Measurements from ENCODE around the gene ARHGAP32.
A peak's percentile ranks its signal among the peaks of the same experiment; 100 is the strongest.
"Not testable (repeated sequence)": the region's sequence is repeated elsewhere in the genome, so short reads cannot be mapped to it uniquely, and the experiment has no call there.

ARHGAP32 gene

DNA sequence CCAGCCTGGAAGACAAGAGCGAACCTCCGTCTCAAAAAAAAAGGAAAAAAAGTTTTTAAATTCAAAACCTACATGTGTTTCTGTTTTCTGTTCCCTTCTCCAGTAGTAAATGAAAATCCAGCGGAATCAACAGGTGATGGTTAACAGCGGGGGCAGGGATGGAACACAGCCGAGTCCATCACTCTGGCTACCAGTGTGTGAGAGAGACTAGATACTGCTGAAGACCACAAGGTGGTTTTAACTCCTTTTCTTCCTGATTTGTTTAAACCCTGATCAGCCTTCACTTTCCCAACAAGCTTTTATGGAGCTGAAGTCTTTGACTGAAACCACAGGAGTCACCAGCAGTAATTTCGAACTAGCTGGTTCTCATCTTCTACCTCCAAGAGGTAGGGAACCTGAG lies 3.6 kb upstream of the ARHGAP32 start:
- no peak overlapping the region for H3K4me3 ChIP-seq (ENCODE audit: low read length)
- H3K9ac ChIP-seq (ENCODE audit: low read length), result no peak overlapping the region
- no peaks in the 10 kb centered on the region for H3K27me3 ChIP-seq (replicated peaks; ENCODE audit: control insufficient read depth, insufficient read depth, low read length)
- no peaks in the 10 kb centered on the region for H3K4me1 ChIP-seq (ENCODE audit: control insufficient read depth, insufficient read depth, low read length)
- H3K36me3 ChIP-seq (ENCODE audit: control insufficient read depth, insufficient read depth, low read length, severe bottlenecking), result no peaks in the 10 kb centered on the region
- DNase-seq (ENCODE audit: low read depth), result no peak
- no peaks in the 10 kb centered on the region for H3K9me3 ChIP-seq (ENCODE audit: control insufficient read depth, low read length)

DNA sequence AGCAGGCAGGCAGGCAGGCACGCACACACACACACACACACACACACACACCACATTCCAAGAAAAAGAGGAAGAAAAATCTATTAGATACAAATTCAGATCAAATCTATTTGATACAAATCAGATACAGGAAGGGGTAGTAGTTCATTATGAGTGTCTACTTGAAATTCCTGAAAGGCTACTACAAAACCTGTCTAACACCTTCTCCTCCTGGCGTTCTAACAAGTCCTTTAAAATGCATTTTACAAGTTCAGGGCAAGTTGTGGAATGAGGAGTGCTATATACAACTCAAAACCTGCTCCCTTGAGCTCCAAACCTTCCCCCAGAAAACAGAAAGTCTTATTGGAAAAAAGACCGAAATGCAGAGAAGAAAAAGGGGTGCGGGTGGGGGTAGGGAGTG lies 476 bp downstream of the ARHGAP32 start:
- Histone ChIP-seq H3K27me3 (replicated peaks; ENCODE audit: control insufficient read depth, insufficient read depth, low read length) (no peaks in the 10 kb centered on the region), H3K36me3 (ENCODE audit: control insufficient read depth, insufficient read depth, low read length, severe bottlenecking) (no peaks in the 10 kb centered on the region), H3K4me1 (ENCODE audit: control insufficient read depth, insufficient read depth, low read length) (peaks cover 10% of the 10 kb centered on the region), H3K9ac (ENCODE audit: low read length) (no peak overlapping the region), H3K9me3 (ENCODE audit: control insufficient read depth, low read length) (no peaks in the 10 kb centered on the region), H3K4me3 (ENCODE audit: low read length) (no peak overlapping the region)
- no peak for DNase-seq (ENCODE audit: low read depth)

DNA sequence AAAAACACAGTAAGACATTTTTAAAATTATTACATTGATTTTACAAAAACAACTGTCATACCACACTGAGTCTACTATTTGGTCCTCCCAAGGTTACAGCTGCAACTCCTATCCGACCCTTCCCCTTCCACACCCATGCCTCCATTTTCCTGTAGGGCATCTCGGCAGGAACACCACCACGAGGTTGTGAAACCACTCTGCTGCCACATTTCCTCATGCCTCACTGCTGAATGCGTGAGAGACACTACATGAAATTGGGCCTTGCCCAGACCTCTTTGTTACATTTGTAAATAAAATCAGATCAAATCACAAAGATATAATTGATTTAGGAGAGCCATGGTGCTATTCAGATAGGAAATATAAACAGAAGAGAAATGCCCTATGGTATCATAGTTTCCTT lies 2.0 kb downstream of the ARHGAP32 start:
- H3K9me3 ChIP-seq (ENCODE audit: control insufficient read depth, low read length), result no peaks in the 10 kb centered on the region
- H3K36me3 ChIP-seq (ENCODE audit: control insufficient read depth, insufficient read depth, low read length, severe bottlenecking), result no peaks in the 10 kb centered on the region
- no peak overlapping the region for H3K9ac ChIP-seq (ENCODE audit: low read length)
- H3K27me3 ChIP-seq (replicated peaks; ENCODE audit: control insufficient read depth, insufficient read depth, low read length), result no peaks in the 10 kb centered on the region
- peak; percentile 45 for DNase-seq (ENCODE audit: low read depth)
- H3K4me1 ChIP-seq (ENCODE audit: control insufficient read depth, insufficient read depth, low read length), result peaks cover 10% of the 10 kb centered on the region
- no peak overlapping the region for H3K4me3 ChIP-seq (ENCODE audit: low read length)

DNA sequence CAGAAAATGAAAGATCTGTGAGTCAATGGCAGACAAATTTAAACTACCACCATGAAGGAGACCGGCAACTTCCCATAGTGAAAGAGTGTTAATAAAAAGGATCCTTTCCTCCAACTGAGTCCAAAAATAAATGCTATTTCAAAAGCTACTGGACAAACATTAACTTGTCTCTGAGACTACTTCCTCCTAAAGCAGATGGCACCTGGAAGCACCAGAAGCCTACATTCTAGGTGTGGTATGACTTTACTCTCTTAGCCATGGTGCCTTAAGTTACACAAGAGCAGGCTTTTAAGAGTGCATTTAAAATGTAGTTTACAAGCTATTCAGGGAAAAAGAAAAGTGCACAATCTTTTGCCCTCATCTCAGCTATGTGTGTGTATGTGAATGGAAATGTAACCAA lies 2.5 kb downstream of the ARHGAP32 start:
- H3K27me3 ChIP-seq (replicated peaks; ENCODE audit: control insufficient read depth, insufficient read depth, low read length), result no peaks in the 10 kb centered on the region
- H3K4me3 ChIP-seq (ENCODE audit: low read length), result no peak overlapping the region
- no peak for DNase-seq (ENCODE audit: low read depth)
- H3K9ac ChIP-seq (ENCODE audit: low read length), result no peak overlapping the region
- peaks cover 10% of the 10 kb centered on the region for H3K4me1 ChIP-seq (ENCODE audit: control insufficient read depth, insufficient read depth, low read length)
- H3K9me3 ChIP-seq (ENCODE audit: control insufficient read depth, low read length), result no peaks in the 10 kb centered on the region
- H3K36me3 ChIP-seq (ENCODE audit: control insufficient read depth, insufficient read depth, low read length, severe bottlenecking), result no peaks in the 10 kb centered on the region

DNA sequence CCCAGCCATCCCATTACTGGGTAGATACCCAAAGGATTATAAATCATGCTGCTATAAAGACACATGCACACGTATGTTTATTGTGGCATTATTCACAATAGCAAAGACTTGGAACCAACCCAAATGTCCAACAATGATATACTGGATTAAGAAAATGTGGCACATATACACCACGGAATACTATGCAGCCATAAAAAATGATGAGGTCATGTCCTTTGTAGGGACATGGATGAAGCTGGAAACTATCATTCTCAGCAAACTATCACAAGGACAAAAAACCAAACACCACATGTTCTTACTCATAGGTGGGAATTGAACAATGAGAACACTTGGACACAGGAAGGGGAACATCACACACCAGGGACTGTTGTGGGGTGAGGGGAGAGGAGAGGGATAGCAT lies 7.0 kb downstream of the ARHGAP32 start:
- not testable (repeated sequence) for H3K36me3 ChIP-seq (ENCODE audit: control insufficient read depth, insufficient read depth, low read length, severe bottlenecking); H3K27me3 ChIP-seq (replicated peaks; ENCODE audit: control insufficient read depth, insufficient read depth, low read length); H3K4me1 ChIP-seq (ENCODE audit: control insufficient read depth, insufficient read depth, low read length); DNase-seq (ENCODE audit: low read depth); H3K9me3 ChIP-seq (ENCODE audit: control insufficient read depth, low read length); H3K4me3 ChIP-seq (ENCODE audit: low read length); H3K9ac ChIP-seq (ENCODE audit: low read length)

DNA sequence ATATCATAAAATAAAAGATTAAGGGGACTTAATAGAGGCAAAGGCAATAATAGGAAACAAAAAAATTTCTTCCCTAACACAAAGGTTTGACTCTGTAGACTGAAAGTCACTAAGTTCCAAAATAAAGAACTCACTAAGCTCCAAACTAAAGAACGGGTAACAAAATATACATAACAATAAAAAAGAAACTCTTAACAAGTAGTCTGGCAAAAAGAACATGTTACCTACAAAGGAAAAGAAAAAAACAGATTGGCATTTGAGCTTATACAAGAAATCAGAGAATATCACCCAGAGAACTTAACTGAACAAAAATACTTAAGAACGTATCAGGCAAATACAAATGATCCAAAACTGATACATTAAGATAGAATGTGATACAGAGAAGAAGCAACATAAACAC lies 7.5 kb downstream of the ARHGAP32 start:
- no peak overlapping the region for H3K9ac ChIP-seq (ENCODE audit: low read length)
- no peaks in the 10 kb centered on the region for H3K27me3 ChIP-seq (replicated peaks; ENCODE audit: control insufficient read depth, insufficient read depth, low read length)
- no peak overlapping the region for H3K4me3 ChIP-seq (ENCODE audit: low read length)
- H3K9me3 ChIP-seq (ENCODE audit: control insufficient read depth, low read length), result no peaks in the 10 kb centered on the region
- no peak for DNase-seq (ENCODE audit: low read depth)
- no peaks in the 10 kb centered on the region for H3K4me1 ChIP-seq (ENCODE audit: control insufficient read depth, insufficient read depth, low read length)
- no peaks in the 10 kb centered on the region for H3K36me3 ChIP-seq (ENCODE audit: control insufficient read depth, insufficient read depth, low read length, severe bottlenecking)

DNA sequence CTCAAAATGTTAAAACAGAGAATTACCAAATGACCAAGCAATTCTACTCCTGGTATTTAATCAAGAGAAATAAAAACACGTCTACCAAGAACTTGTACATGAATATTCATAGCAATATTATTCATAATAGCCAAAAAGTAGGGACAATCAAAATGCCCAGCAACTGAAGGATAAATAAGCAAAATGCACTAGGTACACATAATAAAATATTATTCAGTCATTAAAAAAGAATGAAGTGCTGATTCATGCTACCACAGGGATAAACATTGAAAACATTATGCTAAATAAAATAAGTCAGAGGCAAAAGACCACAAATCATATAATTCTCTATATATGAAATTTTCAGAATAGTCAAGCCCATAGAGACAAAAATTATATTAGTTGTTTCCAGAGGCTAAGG lies 24.8 kb downstream of the ARHGAP32 start:
- DNase-seq (ENCODE audit: low read depth), result no peak
- peaks cover 5% of the 10 kb centered on the region for H3K4me1 ChIP-seq (ENCODE audit: control insufficient read depth, insufficient read depth, low read length)

DNA sequence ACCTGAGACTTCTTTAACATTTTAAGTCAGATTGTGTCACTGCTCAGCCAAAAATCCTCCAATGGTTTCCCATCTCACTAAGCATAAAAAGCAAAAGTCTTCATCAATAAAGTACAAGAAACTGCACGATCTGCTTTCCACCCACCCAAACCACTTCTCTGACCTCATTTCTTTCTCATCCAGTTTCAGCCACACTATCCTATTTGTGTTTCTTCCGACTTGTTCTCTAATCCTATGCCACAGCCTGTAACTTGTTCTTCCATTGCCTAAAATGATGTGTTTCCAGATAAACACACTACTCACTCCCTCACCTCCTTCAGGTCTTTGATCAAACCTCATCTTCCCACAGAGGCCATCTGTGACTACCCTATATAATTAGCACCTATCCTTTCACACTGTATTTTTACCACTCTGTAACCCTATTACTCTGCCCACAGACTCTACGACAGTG lies 28.4 kb downstream of the ARHGAP32 start:
- DNase-seq (ENCODE audit: low read depth), result no peak
- H3K36me3 ChIP-seq (ENCODE audit: control insufficient read depth, insufficient read depth, low read length, severe bottlenecking), result peaks cover 8% of the 10 kb centered on the region
- no peak overlapping the region for H3K4me3 ChIP-seq (ENCODE audit: low read length)
- H3K9me3 ChIP-seq (ENCODE audit: control insufficient read depth, low read length), result peaks cover 3% of the 10 kb centered on the region
- H3K9ac ChIP-seq (ENCODE audit: low read length), result no peak overlapping the region
- no peaks in the 10 kb centered on the region for H3K27me3 ChIP-seq (replicated peaks; ENCODE audit: control insufficient read depth, insufficient read depth, low read length)
- peaks cover 5% of the 10 kb centered on the region for H3K4me1 ChIP-seq (ENCODE audit: control insufficient read depth, insufficient read depth, low read length)

More for the DNA sequence above, 24.8 kb downstream of the ARHGAP32 start:
- Histone ChIP-seq H3K27me3 (replicated peaks; ENCODE audit: control insufficient read depth, insufficient read depth, low read length) (no peaks in the 10 kb centered on the region), H3K9me3 (ENCODE audit: control insufficient read depth, low read length) (peaks cover 4% of the 10 kb centered on the region), H3K4me3 (ENCODE audit: low read length) (no peak overlapping the region), H3K9ac (ENCODE audit: low read length) (no peak overlapping the region), H3K36me3 (ENCODE audit: control insufficient read depth, insufficient read depth, low read length, severe bottlenecking) (peaks cover 6% of the 10 kb centered on the region)

DNA sequence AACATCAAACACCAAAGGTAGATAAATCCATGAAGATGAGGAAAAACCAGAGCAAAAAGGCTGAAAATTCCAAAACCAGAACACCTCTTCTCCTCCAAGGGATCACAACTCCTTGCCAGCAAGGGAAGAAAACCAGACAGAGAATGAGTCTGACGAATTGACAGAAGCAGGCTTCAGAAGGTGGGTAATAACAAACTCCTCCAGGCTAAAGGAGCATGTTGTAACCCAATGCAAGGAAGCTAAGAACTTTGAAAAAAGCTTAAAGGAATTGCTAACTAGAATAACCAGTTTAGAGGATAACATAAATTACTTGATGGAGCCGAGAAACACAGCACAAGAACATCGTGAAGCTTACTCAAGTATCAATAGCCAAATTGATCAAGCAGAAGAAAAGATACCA lies 35.0 kb downstream of the ARHGAP32 start:
- H3K4me1 ChIP-seq (ENCODE audit: control insufficient read depth, insufficient read depth, low read length); H3K27me3 ChIP-seq (replicated peaks; ENCODE audit: control insufficient read depth, insufficient read depth, low read length); DNase-seq (ENCODE audit: low read depth); H3K9me3 ChIP-seq (ENCODE audit: control insufficient read depth, low read length); H3K4me3 ChIP-seq (ENCODE audit: low read length); H3K9ac ChIP-seq (ENCODE audit: low read length); H3K36me3 ChIP-seq (ENCODE audit: control insufficient read depth, insufficient read depth, low read length, severe bottlenecking): not testable (repeated sequence)

DNA sequence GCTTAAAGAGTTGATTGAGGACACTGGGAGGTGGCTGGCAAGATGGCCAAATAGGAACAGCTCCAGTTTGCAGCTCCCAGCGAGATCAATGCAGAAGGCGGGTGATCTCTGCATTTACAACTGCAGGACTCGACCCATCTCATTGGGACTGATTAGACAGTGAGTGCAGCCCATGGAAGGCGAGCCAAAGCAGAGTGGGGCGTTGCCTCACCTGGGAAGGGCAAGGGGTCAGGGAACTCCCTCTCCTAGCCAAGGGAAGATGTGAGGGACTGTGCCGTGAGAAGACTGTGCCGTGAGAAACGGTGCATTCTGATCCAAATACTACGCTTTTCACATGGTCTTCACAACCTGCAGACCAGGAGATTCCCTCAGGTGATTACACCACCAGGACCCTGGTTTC lies 36.4 kb downstream of the ARHGAP32 start:
- no peaks in the 10 kb centered on the region for H3K27me3 ChIP-seq (replicated peaks; ENCODE audit: control insufficient read depth, insufficient read depth, low read length)
- no peaks in the 10 kb centered on the region for H3K36me3 ChIP-seq (ENCODE audit: control insufficient read depth, insufficient read depth, low read length, severe bottlenecking)
- no peaks in the 10 kb centered on the region for H3K4me1 ChIP-seq (ENCODE audit: control insufficient read depth, insufficient read depth, low read length)
- H3K9me3 ChIP-seq (ENCODE audit: control insufficient read depth, low read length), result peaks cover 6% of the 10 kb centered on the region
- no peak overlapping the region for H3K9ac ChIP-seq (ENCODE audit: low read length)
- H3K4me3 ChIP-seq (ENCODE audit: low read length), result no peak overlapping the region
- DNase-seq (ENCODE audit: low read depth), result no peak

DNA sequence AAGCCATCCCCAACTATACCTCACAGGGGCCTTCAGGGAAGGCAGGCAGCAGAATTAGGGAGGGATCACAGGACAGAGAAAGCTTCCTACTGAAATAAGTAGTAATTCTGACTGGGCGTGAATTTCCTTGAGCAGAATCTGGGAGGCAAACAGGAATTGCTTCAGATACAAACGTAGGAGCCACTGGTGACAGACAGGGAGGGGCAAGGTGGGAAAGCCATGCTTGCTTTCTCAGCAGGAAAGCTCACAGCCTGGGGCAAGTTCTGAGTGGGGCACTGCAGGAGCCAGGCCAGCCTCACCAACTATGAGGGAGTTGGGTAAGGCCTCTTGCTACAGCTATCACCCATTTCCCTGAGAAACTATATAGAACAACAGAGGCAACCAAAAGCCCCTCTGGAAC lies 43.6 kb downstream of the ARHGAP32 start:
- Histone ChIP-seq H3K4me3 (ENCODE audit: low read length) (no peak overlapping the region), H3K9ac (ENCODE audit: low read length) (no peak overlapping the region), H3K9me3 (ENCODE audit: control insufficient read depth, low read length) (peaks cover 12% of the 10 kb centered on the region), H3K36me3 (ENCODE audit: control insufficient read depth, insufficient read depth, low read length, severe bottlenecking) (no peaks in the 10 kb centered on the region), H3K4me1 (ENCODE audit: control insufficient read depth, insufficient read depth, low read length) (peaks cover 5% of the 10 kb centered on the region), H3K27me3 (replicated peaks; ENCODE audit: control insufficient read depth, insufficient read depth, low read length) (no peaks in the 10 kb centered on the region)
- no peak for DNase-seq (ENCODE audit: low read depth)

DNA sequence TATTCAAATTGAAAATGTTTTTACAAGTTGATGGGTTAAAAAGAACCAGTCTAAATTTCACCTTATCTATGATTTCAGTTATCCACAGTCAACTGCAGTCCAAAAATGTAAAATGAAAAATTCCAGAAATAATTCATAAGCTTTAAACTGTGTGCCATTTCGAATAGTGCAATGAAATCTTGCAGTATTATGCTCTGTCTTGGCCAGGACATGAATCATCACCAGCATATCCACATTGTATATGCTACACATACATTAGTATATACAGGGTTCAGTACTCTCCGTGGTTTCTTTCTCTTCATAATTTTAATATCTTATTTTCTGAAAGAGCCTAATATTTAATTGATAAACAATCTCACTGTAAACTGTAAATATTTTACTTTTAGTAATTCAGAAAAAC lies 45.9 kb downstream of the ARHGAP32 start:
- H3K36me3 ChIP-seq (ENCODE audit: control insufficient read depth, insufficient read depth, low read length, severe bottlenecking), result no peaks in the 10 kb centered on the region
- no peak overlapping the region for H3K9ac ChIP-seq (ENCODE audit: low read length)
- H3K27me3 ChIP-seq (replicated peaks; ENCODE audit: control insufficient read depth, insufficient read depth, low read length), result no peaks in the 10 kb centered on the region
- no peak overlapping the region for H3K4me3 ChIP-seq (ENCODE audit: low read length)
- H3K4me1 ChIP-seq (ENCODE audit: control insufficient read depth, insufficient read depth, low read length), result peaks cover 14% of the 10 kb centered on the region
- peak; percentile 43 for DNase-seq (ENCODE audit: low read depth)
- H3K9me3 ChIP-seq (ENCODE audit: control insufficient read depth, low read length), result peaks cover 11% of the 10 kb centered on the region
